ENCODE results near the gene EHD3.

DNA sequence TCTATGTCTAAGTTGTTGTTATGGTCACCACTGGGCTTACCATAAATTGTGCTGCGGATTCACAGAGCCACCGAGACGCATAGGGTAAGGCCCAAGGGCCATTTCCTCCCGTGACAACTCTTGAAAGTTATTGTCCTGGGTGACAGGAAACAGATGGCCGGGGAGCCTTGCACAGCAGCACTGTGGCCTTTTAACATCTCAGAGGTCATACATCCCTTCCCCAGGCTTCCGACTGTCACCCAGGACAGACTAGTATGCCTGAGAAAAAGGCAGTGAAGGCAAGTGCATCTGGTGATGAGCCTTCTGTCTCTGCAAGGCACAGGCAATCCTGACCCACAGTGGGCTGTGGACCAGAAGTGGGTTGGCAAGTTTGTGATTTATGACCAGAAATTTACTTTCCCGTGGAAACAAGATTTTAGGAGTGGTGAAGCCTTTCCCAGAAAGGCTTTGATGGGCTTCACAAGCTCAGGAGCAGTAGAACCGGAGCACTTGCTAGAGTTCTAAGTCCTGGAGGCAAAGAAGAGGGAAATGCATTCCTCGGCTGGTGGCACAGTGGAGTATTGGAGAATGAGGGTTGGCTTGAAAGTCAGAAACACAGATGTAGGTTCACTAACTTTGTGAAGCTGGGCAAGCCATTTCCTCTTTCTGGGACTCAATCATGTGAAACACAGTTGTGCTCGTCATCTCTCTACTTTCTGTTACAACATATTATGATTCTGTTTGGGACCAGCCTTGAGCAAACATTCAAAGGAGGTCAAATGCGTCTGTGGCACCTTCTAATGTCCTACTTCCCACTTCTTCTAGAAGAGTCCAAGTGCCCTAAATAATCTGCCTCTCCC, 14.6 kb upstream of the EHD3 start:
- TF ChIP-seq CTCF (IDR thresholded peaks at IDR 0.05; ENCODE audit: poor library complexity, severe bottlenecking): no peak
- TF ChIP-seq POLR2AphosphoS5 (IDR thresholded peaks at IDR 0.05): no peak
- TF ChIP-seq RAD21 (conservative IDR thresholded peaks at IDR 0.05): no peak
- TF ChIP-seq EZH2 (IDR thresholded peaks at IDR 0.05; ENCODE audit: borderline replicate concordance, insufficient read depth, low read length, poor library complexity, severe bottlenecking): no peak
- no peak for TF ChIP-seq EP300 (conservative IDR thresholded peaks at IDR 0.05; ENCODE audit: poor library complexity, severe bottlenecking)
- TF ChIP-seq SMC3 (conservative IDR thresholded peaks at IDR 0.05; ENCODE audit: poor library complexity): no peak
- no peak for TF ChIP-seq MXI1 (conservative IDR thresholded peaks at IDR 0.05; ENCODE audit: poor library complexity, severe bottlenecking)

Data from neural cell (in vitro differentiated cells).